K562 (cell line): ENCODE results near the gene STIL. TPM values are rescaled to one million over a fixed set of nuclear protein-coding genes. Genes with fewer than 3 reads are reported as not detected.
A peak's percentile ranks its signal among the peaks of the same experiment; 100 is the strongest.

Experiments used
- CHD2 ChIP-seq: IDR thresholded peaks from 2 replicates; pipeline ENCODE4 v1.6.1; 2011; ENCODE audit warnings: low read depth, low read length
- CREB3L1 ChIP-seq: fragments of 450-650 bp; IDR thresholded peaks from 2 replicates; pipeline ENCODE4 v1.6.1; 2014; ENCODE audit warnings: low read depth, mild to moderate bottlenecking, moderate library complexity, borderline replicate concordance
- CUX1 ChIP-seq: fragments of 200-800 bp; sonication (Bioruptor generic); IDR thresholded peaks from 2 replicates; pipeline ENCODE4 v1.6.1; 2016; ENCODE audit warnings: missing genetic modification characterization, missing compliant biosample characterization
- DIDO1 ChIP-seq: fragments of 450-650 bp; IDR thresholded peaks from 2 replicates; pipeline ENCODE4 v1.6.1; 2016; ENCODE audit warnings: low read depth, missing biosample characterization, missing genetic modification characterization
- EWSR1 ChIP-seq: fragments of 450-650 bp; IDR thresholded peaks from 2 replicates; pipeline ENCODE4 v1.6.1; 2018; ENCODE audit warnings: borderline replicate concordance, mild to moderate bottlenecking, low read depth, moderate library complexity; ENCODE audit not compliant: partially characterized antibody
- GATAD2A ChIP-seq: fragments of 450-650 bp; IDR thresholded peaks from 2 replicates; pipeline ENCODE4 v1.6.1; 2017
- GTF2F1 ChIP-seq: IDR thresholded peaks from 2 replicates; pipeline ENCODE4 v1.6.1; 2011; ENCODE audit warnings: low read depth, low read length, improper control_type of control experiment
- IRF1 ChIP-seq: sonication (generic); formaldehyde crosslinking; IDR thresholded peaks from 2 replicates; pipeline ENCODE4 v1.8.0; 2022; ENCODE audit warnings: missing genetic modification reagents, mild to moderate bottlenecking, borderline replicate concordance
- NUFIP1 ChIP-seq: fragments of 450-650 bp; IDR thresholded peaks from 2 replicates; pipeline ENCODE4 v1.6.1; 2018; ENCODE audit not compliant: partially characterized antibody
- RNF219 ChIP-seq: fragments of 250-450 bp; sonication (Bioruptor Pico); IDR thresholded peaks from 2 replicates; pipeline ENCODE4 v1.5.0; 2022; ENCODE audit warnings: mild to moderate bottlenecking
- SMAD1 ChIP-seq: fragments of 150-350 bp; IDR thresholded peaks from 2 replicates; pipeline ENCODE4 v1.6.1; 2014; ENCODE audit warnings: low read length, low read depth; ENCODE audit not compliant: partially characterized antibody
- SMAD2 ChIP-seq: fragments of 150-350 bp; IDR thresholded peaks from 2 replicates; pipeline ENCODE4 v1.6.1; 2014; ENCODE audit warnings: low read depth, mild to moderate bottlenecking, low read length
- SP2 ChIP-seq: IDR thresholded peaks from 2 replicates; pipeline ENCODE4 v1.6.1; 2011; ENCODE audit warnings: mild to moderate bottlenecking, low read depth, low read length, moderate library complexity; ENCODE audit not compliant: poor library complexity, severe bottlenecking; ENCODE audit errors: extremely low read depth
- SRF ChIP-seq, 2 experiments: fragments of 250-450, 450-650 bp in 1 of 2; sonication (Bioruptor Pico) in 1 of 2; sonication (generic) in 1 of 2; formaldehyde crosslinking; IDR thresholded peaks; 2 replicates each; pipeline versions ENCODE4 v1.5.0 to v1.5.1; 2020 to 2022; ENCODE audit warnings: mild to moderate bottlenecking in 1 of 2, missing genetic modification reagents in 1 of 2
- ZBTB1 ChIP-seq: sonication (generic); formaldehyde crosslinking; IDR thresholded peaks from 2 replicates; pipeline ENCODE4 v1.8.1; 2023; ENCODE audit warnings: missing genetic modification reagents, low read depth, mild to moderate bottlenecking, borderline replicate concordance
- ZNF212 ChIP-seq: fragments of 450-650 bp; formaldehyde crosslinking; IDR thresholded peaks from 2 replicates; pipeline ENCODE4 v1.4.0; 2020; ENCODE audit warnings: mild to moderate bottlenecking
- ZNF354B ChIP-seq: fragments of 250-450 bp; sonication (Bioruptor Pico); IDR thresholded peaks from 2 replicates; pipeline ENCODE4 v1.4.0; 2020
- ZNF830 ChIP-seq: fragments of 250-450 bp; sonication (Bioruptor Pico); IDR thresholded peaks from 2 replicates; pipeline ENCODE4 v1.5.0; 2021; ENCODE audit warnings: mild to moderate bottlenecking
- polyA plus RNA-seq, 8 experiments: library from polyadenylated mRNA; depleted of rRNA in 4 of 8; stranded (reverse) in 5 of 8; unstranded in 3 of 8; fragments of >200 nt; fragmentation: Nextera tagmentation in 2 of 8; fragmentation: Illumina TruSeq in 1 of 8; extraction: Ambion mirVana in 2 of 8; extraction: Trizol in 1 of 8; gene quantifications; 2 replicates each; pipeline versions ENCODE4 v1.2.1 to v1.2.3, GENCODE V29; 2011 to 2014; ENCODE audit warnings: inconsistent platforms in 1 of 8, missing spikeins in 1 of 8
- total RNA-seq, 7 experiments: library from RNA; depleted of rRNA in 6 of 7; stranded (reverse); fragments of >200 nt in 6 of 7; fragmentation: Illumina TruSeq in 2 of 7; extraction: Trizol in 2 of 7; gene quantifications; 2 replicates each; pipeline versions ENCODE4 v1.2.1 to v1.2.3, GENCODE V29; 2011 to 2021; ENCODE audit warnings: low replicate concordance in 1 of 7

Gene STIL
- total and polyA plus RNA-seq, 9 of the 15 experiments (the other 6 are each of a cell fraction or from before 2014, with no cell fraction given) = 10.5 to 77.4 (median 39.6) TPM

- TF ChIP-seq ZBTB1 (CRISPR knock-in tag) (peak; percentile 80; the same call in 1 of the 2 replicates), ZNF212 (no peak), RNF219 (CRISPR knock-in tag) (no peak), IRF1 (CRISPR knock-in tag) (no peak), NUFIP1 (no peak), DIDO1 (tag) (no peak), EWSR1 (no peak), SMAD2 (no peak), GATAD2A (no peak), SMAD1 (peak; percentile 71), ZNF354B (CRISPR knock-in tag) (no peak), ZNF830 (CRISPR knock-in tag) (no peak), CREB3L1 (peak; percentile 66; the same call in 1 of the 2 replicates), CUX1 (no peak), GTF2F1 (no peak; the same call in 1 of the 2 replicates), SRF (CRISPR knock-in tag; IDR thresholded peaks at IDR 0.05) (peak in 1 of 2 experiments; percentile 11; a peak in 1 of 4 replicates), SP2 (peak; percentile 58), CHD2 (peak; percentile 91)
Observed at GRCh38 chr1:47313915-47314664, at the start of gene STIL (continued).
